Left kidney (tissue), 2 donors: ENCODE data around the gene PPP1R14C. TPM values are rescaled to one million over a fixed set of nuclear protein-coding genes. Genes with fewer than 3 reads are reported as not detected.
"Not testable (repeated sequence)": the region's sequence is repeated elsewhere in the genome, so short reads cannot be mapped to it uniquely, and the experiment has no call there.

Experiments
- DNase-seq: peaks from one replicate; pipeline ENCODE4 v3.0.0-alpha.2; 2013
- polyA plus RNA-seq: library from polyadenylated mRNA; unstranded; fragments of 120-200 nt; gene quantifications from one replicate; pipeline ENCODE4 v1.2.1, GENCODE V29; 2013; ENCODE audit not compliant: insufficient read length

PPP1R14C gene
- polyA plus RNA-seq, 1 donor = 21.6 TPM

- DNase-seq = no peak
These were observed 8.4 kb upstream of the PPP1R14C start for GRCh38 chr6:150134280-150134920.

- not testable (repeated sequence) for DNase-seq
These were observed 5.1 kb upstream of the PPP1R14C start for GRCh38 chr6:150137711-150138110.

- no peak for DNase-seq
These were observed 4.2 kb upstream of the PPP1R14C start for GRCh38 chr6:150138638-150139037.

GRCh38 chr6:150139533-150139932, 3.3 kb upstream of the PPP1R14C start:
- DNase-seq = no peak

- DNase-seq = no peak
These were observed 2.4 kb upstream of the PPP1R14C start for GRCh38 chr6:150140236-150140969.

GRCh38 chr6:150142097-150142669, 661 bp upstream of the PPP1R14C start:
- DNase-seq = peak; percentile 54

GRCh38 chr6:150143516-150144293, 861 bp downstream of the PPP1R14C start:
- DNase-seq = no peak

GRCh38 chr6:150144294-150144868, 1.5 kb downstream of the PPP1R14C start:
- DNase-seq = no peak

GRCh38 chr6:150145427-150145826, 2.6 kb downstream of the PPP1R14C start:
- no peak for DNase-seq

GRCh38 chr6:150145830-150146229, 3.0 kb downstream of the PPP1R14C start:
- DNase-seq = no peak

- DNase-seq = no peak
These were observed 3.6 kb downstream of the PPP1R14C start for GRCh38 chr6:150146436-150146835.

GRCh38 chr6:150149146-150149545, 6.3 kb downstream of the PPP1R14C start:
- DNase-seq = peak; percentile 42

- DNase-seq = no peak
These were observed 7.6 kb downstream of the PPP1R14C start for GRCh38 chr6:150150458-150150820.

- no peak for DNase-seq
These were observed 8.2 kb downstream of the PPP1R14C start for GRCh38 chr6:150150821-150151646.

- DNase-seq = no peak
These were observed 10.3 kb downstream of the PPP1R14C start for GRCh38 chr6:150152891-150153876.

GRCh38 chr6:150153905-150154492, 11.2 kb downstream of the PPP1R14C start:
- no peak for DNase-seq

GRCh38 chr6:150156460-150156859, 13.6 kb downstream of the PPP1R14C start:
- DNase-seq = no peak

- no peak for DNase-seq
These were observed 14.2 kb downstream of the PPP1R14C start for GRCh38 chr6:150157081-150157480.

- DNase-seq = no peak
These were observed 16.9 kb downstream of the PPP1R14C start for GRCh38 chr6:150159757-150160156.

- DNase-seq = no peak
These were observed 21.1 kb downstream of the PPP1R14C start for GRCh38 chr6:150163970-150164369.
